Esophagus muscularis mucosa (tissue), 3 donors: ENCODE results near the gene LTF.

Experiments used
- POLR2A ChIP-seq: fragments of 450-650 bp; IDR thresholded peaks from one replicate; pipeline ENCODE4 v1.6.1; 2017; ENCODE audit warnings: antibody characterized with exemption, moderate library complexity, mild to moderate bottlenecking, low read depth
- TF ChIP-seq, protein P1 (sequence below), 3 experiments: fragments of 200-600 bp in 2 of 3; fragments of 450-650 bp in 1 of 3; sonication (generic) in 2 of 3; IDR thresholded peaks; one replicate each; pipeline ENCODE4 v1.5.1; 2017 to 2019; ENCODE audit warnings: antibody characterized with exemption in 3 of 3, mild to moderate bottlenecking in 2 of 3, moderate library complexity in 1 of 3

GRCh38 chr3:46469680-46470357 lies 5.1 kb upstream of the LTF start:
- TF ChIP-seq, protein P1, sequence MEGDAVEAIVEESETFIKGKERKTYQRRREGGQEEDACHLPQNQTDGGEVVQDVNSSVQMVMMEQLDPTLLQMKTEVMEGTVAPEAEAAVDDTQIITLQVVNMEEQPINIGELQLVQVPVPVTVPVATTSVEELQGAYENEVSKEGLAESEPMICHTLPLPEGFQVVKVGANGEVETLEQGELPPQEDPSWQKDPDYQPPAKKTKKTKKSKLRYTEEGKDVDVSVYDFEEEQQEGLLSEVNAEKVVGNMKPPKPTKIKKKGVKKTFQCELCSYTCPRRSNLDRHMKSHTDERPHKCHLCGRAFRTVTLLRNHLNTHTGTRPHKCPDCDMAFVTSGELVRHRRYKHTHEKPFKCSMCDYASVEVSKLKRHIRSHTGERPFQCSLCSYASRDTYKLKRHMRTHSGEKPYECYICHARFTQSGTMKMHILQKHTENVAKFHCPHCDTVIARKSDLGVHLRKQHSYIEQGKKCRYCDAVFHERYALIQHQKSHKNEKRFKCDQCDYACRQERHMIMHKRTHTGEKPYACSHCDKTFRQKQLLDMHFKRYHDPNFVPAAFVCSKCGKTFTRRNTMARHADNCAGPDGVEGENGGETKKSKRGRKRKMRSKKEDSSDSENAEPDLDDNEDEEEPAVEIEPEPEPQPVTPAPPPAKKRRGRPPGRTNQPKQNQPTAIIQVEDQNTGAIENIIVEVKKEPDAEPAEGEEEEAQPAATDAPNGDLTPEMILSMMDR (IDR thresholded peaks at IDR 0.05): no peak
- TF ChIP-seq POLR2A: no peak
